ENCODE measurements around the gene DOCK10. TPM values are rescaled to one million over a fixed set of nuclear protein-coding genes. Genes with fewer than 3 reads are reported as not detected.
A peak's percentile ranks its signal among the peaks of the same experiment; 100 is the strongest.

Gene DOCK10
- total RNA-seq, 1 donor from 2014 or later: 2.5 TPM

DNA sequence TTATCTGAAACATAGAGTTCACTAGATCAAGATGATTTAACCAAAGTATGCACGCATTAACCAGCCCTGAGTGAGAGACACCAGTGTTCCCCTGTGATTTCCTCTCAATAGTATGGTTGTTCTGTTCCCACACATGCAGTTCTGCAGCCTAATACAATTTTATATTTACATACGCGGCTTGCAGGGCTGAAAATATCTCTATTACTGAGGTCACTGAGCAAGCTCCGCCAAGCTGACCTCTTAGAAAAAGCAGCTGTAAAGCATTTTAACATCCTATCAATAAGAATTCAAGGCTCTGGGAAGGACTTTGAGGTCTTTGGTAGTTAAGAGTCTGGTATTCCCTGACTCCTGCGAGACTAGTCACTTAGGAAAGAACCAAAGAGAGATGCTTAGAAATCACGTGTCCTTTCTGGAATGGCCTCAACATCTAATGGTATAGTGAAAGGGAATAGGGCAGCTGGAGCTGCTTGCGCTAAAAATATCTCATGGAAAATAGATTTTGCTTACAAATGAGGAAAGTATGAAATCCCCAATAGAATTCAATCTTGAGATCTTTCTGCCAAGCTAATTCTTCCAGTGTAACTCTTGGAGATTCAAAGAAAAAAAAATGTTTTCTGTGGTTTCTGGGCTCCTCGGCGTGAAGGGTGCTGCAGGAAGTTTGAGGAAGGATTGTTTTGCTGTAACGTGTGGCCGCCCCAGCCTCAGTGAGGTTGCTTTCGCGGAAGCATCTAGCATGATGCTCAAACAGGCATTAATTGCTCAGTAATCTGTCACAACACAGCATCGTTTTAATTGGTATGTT is 59.2 kb downstream of the DOCK10 start:
- no peak for DNase-seq (ENCODE audit: low read depth)

- no peak for DNase-seq (ENCODE audit: low read depth)
Observed at GRCh38 chr2:224982226-224982625, 60.0 kb downstream of the DOCK10 start.

DNA sequence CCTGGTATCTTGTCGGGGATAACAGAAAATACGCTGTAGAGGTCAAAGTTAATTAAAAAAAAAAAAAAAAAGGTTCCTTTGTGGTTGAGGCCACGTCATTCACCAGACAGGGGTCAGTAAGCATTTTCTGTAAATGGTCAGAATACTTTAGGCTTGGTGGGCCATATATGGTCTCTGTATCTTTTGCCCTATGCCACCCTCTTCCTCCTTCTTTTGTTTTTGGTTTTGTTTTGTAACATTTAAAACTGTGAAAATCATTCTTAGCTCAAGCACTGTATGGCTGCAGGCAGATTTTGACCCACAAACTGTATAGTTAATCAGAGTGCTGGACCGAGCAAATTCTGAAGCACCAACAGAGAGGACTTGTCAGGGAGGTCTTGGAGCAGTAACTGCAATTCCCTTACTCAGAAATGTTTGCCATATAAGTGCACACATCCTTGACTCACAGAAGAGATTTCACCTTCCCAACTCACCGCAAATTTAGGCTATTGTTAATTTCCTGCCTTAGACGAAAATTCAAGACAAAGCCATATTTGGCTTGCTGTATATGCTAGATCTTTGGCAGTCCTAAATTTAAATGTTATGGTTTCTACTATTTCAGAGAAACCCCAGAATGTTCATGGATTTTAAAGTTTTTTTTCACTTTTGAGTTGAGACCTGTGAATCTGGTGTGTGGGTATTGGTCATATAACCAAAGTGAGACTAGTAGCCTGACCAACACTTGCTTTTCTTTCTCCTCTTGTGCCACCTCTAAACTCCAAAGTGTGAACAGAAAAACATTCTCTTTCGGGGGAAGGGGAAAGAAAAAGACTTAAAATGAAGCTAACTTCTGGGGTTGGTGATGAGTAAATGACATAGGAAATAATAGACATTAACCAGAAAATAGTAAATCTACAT is 65.4 kb downstream of the DOCK10 start:
- no peak for DNase-seq (ENCODE audit: low read depth)

GRCh38 chr2:224975761-224976160 is 66.5 kb downstream of the DOCK10 start:
- DNase-seq (ENCODE audit: low read depth): no peak

- peak; percentile 91 for DNase-seq (ENCODE audit: low read depth)
Observed at GRCh38 chr2:224973112-224974016, 68.9 kb downstream of the DOCK10 start.

GRCh38 chr2:224971214-224971613 is 71.1 kb downstream of the DOCK10 start:
- peak; percentile 61 for DNase-seq (ENCODE audit: low read depth)

GRCh38 chr2:224970311-224970710 is 72.0 kb downstream of the DOCK10 start:
- DNase-seq (ENCODE audit: low read depth): no peak

DNA sequence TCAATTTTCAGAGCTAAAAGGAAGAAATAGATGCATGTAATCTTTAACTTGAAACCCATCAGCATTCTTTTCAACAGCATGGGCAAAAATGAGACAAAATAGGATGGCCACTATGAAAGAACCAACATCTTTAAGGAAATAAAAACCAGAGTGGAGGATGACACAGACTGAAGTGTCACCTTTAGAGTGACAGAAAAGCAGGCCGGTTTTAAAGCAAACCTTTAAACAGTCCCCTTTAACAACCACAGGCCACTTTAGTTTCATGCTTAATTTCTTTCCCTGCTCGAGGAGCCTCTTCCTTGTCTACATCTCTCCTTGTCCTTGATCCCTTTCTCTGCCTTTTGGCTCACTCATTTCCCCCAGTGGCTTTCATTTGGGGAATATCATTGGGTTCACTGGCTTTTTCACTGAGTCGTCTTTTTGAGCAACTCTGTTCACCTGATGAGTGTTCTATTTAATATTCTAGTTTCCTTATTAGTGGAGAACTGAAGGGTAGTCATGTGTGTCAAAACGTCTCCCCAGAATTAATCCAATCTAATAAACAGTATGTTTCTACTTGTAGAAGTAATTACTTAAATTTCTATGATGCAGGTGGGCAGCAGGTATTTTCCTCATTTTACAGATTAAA is 72.5 kb downstream of the DOCK10 start:
- DNase-seq (ENCODE audit: low read depth): peak; percentile 26

- no peak for DNase-seq (ENCODE audit: low read depth)
Observed at GRCh38 chr2:224969095-224969494, 73.2 kb downstream of the DOCK10 start.

DNA sequence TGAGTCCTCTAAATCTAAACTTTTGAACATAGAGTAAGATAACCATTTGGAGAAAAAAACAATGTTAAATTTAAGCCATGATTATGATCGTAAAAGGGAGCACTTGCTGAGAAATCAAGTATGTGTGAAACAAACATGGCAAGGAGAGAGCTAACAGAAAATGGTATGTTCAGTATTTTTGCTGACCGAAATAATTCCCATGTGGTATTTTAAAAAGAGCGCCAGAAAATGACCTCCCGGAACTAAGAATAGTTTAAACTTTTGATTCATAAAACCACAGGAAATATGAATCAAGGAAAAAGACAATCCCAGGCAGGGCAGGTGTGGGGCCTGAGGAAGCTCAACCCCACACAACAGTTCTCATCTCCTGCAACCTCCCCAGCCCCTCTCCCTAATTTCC is 74.2 kb downstream of the DOCK10 start:
- DNase-seq (ENCODE audit: low read depth): no peak

GRCh38 chr2:224966613-224967012 is 75.7 kb downstream of the DOCK10 start:
- DNase-seq (ENCODE audit: low read depth): no peak

DNA sequence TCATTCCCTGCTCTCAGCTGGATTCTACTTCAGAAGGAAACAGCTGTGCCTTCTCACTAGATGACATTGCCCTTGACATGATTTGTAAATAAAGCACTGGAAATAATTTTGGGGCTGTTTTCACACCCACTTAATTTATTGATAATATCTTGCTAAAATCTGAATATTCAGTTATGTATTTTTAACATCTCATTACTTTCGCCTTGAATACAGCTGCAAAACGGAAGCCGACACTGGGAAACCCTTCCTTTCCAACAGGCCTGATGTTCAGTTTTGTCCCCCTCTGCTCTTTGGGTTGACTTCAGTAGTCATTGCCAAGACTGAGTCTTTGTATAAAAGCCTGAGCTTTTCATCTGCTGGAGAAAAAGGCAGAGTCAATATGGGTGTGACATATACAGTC is 82.7 kb downstream of the DOCK10 start:
- no peak for DNase-seq (ENCODE audit: low read depth)

- no peak for DNase-seq (ENCODE audit: low read depth)
Observed at GRCh38 chr2:224958873-224959272, 83.4 kb downstream of the DOCK10 start.

DNA sequence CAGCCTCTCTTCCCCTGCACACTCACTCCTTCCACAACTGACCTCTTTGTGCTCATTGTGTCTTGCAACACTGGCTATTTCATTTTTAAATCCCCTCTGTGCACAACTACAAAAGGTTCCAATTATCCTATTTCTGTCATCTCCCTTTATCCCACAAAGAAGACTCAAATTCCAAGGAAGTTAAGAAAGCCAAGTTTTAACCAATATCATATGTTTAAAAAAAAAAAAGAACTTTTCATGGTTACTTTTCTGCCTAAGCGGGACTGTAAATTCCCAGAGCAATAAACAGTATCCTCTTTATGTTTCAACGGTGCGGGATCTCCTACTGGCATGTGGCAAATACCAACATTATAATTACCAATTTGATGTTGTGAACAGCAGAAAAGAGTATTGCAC is 83.8 kb downstream of the DOCK10 start:
- DNase-seq (ENCODE audit: low read depth): no peak

GRCh38 chr2:224957540-224958461 is 84.5 kb downstream of the DOCK10 start:
- DNase-seq (ENCODE audit: low read depth): no peak

DNA sequence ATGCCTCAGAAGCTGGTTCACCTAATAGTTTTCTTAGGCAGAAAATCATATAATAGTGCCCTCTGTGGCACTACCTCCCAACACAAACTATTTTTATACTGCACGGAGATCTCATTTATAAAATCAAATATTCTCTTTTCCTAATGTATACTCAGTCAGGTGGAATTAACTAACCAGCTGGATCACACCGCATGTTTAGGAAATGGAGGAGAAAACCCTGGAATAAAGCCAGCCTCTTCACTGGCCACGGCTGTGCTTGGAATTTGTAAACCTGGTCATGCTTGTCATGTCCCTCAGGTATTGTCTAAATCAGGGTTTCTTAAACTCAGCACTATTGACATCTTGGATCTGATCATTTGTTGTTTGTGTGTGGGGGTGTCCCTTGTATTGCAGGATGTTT is 85.6 kb downstream of the DOCK10 start:
- peak; percentile 36 for DNase-seq (ENCODE audit: low read depth)

DNA sequence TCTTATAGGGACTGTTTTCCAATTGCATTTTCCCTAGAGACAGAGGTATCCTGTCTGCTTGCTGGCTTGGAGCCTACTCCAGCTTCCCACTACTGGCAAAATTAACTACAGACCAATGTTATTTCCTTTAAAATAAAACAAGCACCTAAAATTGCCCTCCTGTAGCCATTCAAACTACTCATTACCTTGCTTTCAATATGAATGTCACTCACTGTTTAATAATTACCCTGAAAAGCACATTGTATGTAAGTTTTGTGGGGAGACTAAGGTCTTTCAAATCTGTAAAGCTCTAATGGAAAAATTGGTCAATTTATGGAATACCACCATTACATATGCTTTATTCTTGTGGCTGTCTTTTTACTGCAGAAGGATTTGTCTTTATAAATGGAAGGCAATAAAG is 87.3 kb downstream of the DOCK10 start:
- DNase-seq (ENCODE audit: low read depth): peak; percentile 37

DNA sequence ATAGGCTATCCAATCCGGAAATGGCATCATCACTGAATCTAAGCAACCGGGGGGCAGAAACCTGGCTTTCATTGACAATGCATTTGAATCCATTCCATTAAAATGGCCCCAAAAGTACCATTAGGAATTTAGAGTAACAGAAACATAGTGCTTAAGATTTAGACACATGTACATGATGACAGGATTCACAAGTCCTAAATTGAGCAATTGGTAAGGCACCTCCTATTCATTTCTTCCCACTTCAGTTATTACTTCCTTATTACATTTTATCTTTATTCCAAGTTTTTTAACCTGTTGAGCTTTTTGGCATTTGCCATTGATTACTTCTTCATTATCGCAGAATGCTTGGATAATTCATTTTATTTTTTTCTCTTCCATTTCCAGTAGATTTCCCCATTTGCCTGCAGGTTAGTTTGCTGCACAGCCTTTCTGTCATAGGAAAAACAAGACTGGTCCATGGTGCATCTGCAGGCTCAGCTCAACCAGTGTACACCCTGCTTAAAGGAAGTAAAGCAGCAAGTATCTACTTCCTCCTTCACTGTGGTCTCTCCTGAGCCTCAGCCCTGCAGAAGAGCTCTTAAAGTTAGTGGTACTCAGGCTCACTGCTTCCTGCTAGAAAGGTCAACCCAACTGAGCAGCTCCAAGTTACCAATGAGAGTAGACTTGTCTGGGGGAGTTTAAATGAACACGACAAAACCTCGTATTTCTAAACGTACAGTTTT is 89.2 kb downstream of the DOCK10 start:
- no peak for DNase-seq (ENCODE audit: low read depth)

DNA sequence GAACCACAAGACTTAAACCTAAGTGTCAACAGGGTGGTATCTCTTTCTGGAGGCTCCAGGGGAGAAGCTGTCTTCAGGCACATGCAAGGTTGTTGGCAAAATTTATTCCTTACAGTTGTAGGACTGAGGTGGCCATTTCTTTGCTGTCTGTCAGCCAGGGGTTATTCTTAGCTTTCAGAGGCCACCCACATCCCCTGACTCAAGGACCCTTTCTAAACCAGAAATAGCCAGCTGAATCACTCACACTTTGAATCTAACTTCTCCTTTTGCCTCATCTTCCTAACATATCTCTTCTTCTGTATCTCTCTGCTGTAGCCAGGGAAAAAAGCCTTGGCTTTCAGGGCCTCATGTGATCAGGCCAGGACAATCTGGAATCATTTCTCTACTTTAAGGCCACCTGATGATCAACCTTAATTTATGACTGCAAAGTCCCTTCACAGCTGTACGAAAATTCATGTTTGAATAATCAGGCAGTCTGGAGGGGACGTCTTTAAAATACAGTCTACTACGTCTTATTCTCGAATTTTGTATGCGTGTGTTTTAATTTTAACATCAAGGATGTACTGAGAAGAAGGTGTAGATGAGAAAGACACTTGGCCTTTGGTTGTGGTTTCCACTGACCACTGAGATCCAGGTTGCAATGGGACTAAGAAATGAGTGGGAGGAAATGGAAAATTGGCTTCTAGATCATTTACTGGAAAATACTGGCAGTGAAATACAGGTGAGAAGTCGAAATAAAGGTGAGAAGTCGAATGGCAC is 90.4 kb downstream of the DOCK10 start:
- no peak for DNase-seq (ENCODE audit: low read depth)
